ENCODE measurements around the gene FGR.

The FGR gene

DNA sequence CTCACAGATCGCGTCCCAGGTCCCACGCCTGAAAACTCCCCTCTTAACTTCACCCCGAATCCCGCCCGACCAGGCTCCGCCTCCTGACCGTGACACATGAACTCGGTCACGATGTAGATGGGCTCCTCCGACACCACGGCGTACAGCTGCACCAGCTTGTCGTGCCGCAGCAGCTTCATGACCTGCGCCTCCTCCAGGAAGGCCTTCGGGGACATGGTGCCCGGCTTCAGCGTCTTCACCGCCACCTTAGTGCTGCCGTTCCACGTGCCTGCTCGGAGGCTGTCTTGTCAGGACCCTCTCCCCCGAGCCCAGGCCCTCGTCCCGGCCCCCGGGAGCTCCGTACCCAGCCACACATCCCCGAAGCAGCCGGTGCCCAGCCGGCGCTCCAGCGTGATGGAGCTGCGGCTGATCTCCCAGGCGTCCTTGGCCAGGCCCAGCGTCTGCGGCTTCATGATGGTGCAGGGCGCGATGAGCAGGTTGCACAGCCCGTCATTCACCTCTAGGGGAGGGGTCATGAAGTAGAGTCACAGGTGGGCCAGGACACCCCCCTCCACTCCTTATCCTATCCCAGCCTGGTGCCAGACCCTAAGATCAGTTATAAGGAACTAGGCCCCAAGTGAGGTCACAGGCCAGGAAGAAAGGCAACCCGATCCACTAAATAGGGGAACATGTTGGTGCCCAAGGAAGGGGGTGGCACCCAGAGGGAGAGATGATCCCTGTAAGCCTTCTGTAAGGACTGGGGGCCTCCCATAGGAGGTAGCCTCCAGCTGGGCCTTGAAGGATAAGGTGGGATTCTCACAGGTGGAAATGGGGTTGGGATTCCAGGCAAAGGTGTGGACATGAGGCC, 19.4 kb downstream of the FGR start:
- DNase-seq (ENCODE audit: low spot score): no peak

DNA sequence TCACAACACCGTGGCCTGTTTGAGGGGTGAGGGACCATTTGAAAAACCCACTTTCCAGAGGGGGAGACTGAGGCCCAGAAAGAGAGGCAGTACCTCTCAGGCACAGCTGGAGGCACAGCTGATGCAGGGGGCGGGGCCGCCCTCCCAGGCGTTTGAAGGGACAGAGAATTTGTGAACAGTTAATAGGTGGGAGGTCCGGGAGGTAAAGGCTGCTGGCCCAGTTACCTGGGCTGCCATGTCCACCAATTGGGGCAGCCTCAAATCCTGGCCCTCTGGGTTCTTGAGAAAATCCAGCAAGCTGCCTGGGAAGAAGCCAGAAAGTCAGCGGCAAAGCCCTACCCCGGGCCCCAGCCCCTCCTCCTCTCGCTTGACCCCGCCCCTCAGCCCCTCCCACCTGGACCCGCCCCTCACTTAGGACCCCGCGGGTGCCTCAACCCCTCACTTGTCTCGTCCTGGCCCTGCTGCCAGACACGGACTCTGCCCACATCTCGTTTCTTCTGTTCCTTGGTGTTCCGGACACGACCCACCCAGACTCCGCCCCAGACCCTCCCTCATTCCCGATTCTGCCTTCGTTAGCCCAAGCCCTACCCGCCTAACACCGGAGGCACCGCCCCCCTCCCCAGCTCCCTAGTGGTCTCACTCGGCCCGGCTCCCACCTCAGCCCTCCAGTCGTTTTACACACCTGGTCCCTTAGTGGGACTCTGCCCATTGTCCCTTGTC, 20.2 kb downstream of the FGR start:
- DNase-seq (ENCODE audit: low spot score): no peak

DNA sequence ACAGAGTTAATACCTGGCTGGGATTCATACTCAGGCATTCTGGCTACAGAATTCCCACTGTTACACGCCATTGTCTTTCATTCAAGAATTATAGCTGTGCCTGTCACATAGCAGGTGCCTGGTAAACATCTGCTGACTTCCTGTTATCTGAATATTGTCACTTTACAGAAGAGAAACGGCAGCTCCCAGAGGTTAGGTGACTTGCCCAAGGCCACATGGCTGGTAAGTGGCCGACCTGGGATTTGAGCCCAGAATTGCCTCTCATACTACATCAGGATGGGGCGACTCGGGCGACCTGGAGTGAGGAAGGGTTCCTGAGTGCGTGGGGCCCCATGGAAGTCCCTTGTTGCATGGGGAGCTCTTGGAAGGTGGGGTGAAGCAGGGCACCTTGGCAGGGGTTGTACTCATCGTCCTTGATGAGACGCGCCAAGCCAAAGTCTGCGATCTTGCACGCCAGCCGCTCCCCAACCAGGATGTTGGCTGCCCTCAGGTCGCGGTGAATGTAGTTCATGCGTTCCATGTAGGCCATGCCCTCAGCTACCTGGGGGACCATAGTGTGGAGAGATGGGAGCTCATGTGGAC, 20.9 kb downstream of the FGR start:
- DNase-seq (ENCODE audit: low spot score): no peak

DNA sequence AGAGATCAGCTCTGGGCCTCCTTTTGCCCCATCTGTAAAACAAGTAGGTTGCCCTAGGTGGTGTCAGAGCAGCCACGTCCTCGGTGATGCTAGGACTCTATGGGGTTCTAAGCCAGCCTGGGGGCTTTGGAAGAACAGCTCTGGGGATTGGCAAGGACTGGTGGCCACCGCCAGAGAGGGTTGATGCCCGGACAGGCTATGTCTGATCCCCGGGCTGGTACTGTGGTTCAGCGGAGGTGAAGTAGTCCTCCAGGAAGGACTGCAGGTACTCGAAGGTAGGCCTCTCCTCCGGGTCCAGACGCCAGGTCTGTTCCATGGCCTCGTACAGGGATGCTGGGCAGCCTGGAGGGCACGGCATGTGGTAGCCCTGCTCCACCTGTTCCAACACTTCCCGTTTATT, 22.3 kb downstream of the FGR start:
- DNase-seq (ENCODE audit: low spot score): no peak

DNA sequence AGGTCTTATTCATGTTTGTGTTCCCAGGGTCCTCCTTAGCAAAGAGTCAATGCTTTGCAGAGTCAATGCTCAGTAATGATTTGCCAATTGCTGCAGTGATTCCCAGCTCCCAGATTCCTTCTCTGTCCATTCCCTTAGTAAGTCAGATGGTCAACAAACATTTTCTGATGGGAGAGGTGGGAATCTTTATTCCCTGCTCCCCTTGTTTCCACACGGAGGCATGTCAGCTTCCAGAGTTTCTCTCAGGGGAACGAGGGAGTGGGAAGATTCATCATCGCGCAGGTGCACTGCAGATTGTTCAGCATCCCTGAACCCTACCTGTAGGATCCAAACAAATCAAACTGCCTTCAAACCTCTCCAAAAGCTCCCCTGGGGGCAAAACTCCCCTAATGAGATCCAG, 23.5 kb downstream of the FGR start:
- no peak for DNase-seq (ENCODE audit: low spot score)

DNA sequence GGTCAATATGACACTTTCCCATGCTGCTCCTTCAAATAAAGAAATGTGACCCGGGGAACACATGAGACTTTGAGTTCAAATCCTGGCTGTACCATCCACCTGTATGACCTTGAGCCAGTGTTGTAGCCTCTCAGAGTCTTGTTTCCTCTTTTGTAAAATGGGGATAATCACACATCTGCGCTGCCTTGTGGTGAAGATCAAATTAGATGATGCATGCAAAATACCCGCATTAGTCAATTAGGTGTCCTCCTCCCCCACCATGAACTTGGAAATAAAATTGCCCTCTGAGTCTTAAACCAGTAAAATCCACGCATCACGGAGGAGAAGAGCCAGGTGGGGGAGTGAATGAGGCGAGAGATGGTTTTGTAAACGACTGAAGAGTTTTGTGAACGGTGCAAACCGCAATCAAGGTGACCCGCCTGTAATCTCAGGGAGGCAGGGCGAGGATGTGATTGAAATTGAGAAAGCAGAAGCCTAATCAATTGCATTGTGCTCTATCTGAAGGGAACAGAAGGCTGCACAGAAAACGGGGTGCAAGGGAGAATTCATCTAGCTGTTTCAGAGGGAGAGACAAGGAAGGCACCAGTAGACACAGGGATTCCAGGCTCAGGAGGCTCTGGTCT, 25.3 kb downstream of the FGR start:
- DNase-seq (ENCODE audit: low spot score): no peak

DNA sequence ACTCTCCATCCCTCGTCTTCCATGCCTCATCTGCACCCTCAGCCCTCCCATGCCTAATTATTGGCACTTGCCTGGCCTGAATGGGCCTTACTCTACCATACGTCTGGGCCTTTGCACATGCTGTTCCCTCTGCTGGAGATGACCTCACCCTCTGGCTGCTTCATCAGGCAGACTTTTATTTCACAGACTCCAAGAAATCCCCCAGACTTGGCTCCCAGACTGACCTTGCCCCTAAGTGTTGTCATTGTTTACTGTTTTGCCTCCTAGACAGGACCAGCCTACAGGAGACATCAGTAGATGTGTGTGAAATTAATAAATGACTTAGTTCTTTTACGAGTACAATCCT, 25.8 kb downstream of the FGR start:
- no peak for DNase-seq (ENCODE audit: low spot score)

DNA sequence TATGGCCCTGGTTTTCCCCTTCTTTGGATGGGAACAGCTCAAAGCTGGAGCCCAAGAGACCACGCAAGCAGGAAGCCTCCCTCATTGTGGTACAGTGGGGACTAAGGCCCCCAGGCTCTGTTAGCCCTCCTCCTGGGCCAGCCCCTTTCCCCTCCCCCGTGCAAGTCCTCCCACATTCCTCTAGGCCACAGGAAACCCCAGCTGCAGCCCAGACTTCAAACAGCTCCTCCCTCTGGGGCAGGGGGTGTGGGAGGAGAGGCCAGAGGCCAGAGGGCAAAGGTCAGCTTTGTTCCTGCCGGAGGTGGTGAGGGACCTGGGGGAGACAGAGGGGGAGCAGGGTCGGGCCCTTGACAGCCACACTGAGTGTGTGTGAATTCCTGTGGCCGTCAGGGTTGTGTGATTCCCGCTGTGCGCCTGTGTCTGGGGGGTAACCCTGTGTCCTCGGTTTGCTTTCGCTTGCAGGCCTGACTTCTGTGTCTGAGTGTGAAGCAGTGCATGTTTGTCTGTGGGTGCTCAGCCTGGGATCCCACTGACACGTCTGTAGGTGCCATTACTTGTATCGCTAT, 27.7 kb downstream of the FGR start:
- no peak for DNase-seq (ENCODE audit: low spot score)

DNA sequence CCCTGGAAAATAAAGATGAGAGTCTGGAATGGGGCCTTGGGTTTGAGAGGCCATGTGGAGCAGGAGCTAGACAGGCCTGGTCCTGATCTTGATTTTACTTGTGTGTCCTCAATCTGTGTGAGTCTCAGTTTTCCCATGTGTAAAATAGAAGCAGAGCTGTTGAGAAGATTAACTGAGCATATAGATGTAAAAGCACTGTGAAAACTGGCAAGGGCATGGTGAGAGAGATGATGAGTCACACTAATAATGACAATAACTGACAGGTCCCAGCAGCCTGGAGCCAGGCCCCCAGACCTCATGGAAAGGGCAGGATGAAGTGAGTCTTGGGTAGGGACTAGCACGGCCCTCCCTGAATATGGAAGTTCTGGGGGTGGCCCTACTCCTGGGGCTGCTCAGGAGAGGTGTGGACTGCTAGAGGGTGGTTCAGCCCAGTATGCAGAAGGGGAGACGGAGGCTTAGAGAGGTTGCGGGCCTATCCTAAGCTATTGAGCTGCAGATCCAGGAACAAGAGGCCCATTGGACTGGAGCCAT, 28.2 kb downstream of the FGR start:
- DNase-seq (ENCODE audit: low spot score): no peak

DNA sequence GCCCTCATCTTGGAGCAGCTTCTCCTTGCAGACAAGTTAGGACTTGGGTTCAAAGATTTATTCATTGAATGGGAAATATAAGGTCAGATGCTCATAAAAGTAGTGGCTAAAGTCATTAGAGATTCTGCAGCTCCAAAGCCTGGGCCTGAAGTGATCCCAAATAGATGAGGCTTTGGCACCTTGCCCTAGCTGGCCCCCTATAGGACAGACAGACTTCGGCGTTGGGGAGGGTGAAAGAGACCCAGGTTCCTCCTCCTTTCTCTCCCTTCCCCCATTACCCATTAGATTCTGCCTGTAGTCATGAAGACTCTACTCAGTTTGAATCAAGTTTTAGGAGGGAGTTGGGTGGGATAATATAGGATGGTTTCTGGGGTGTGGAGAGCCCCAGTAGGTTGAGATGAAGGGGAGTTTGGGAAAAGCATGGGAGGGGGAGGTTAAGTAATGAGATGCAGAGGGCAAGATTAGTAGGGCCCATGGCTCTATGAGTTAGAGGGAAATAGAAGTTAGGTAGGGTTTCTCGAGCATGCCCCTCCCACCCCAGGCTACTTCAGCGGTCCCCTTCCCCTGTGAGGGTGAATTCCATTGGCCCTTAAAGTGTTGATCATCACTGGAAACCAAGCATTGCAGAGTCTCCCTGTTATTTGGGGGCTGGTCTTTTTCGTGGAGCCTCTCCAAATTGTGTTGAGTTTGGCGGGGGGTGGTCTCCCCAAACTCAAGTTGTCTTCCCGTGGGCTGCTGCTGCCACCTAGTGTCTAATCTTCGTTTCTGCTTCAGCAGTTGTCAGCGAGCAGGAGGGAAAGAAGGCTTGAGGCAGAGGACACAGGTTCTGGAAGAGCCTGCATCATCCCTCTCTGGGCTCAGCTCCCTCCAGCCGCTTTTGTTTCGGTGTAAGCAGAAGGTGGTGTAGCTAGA, 28.9 kb downstream of the FGR start:
- peak; percentile 65 for DNase-seq (ENCODE audit: low spot score)

DNA sequence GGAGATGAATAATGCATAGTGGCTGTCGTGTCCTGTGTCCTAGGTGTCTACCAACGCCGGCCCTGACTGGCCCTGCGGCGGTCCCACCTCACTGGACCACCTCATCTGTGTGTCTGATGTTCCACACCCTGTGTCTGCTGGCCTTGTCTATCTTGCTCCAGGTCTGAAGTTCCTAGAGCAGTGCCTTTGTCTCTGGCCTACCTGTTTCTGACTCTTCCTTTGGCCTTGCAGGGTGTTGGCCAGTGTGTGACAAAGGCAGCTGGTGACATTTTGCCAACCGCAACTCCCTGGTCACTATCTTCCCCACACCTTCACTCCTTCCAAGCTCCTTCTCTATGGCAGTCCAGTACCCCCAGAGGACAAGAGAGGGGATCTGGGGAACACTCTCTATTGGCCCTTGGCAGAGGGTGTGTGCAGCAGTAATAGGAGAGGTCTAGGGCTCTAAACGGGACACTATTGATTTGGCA, 29.7 kb downstream of the FGR start:
- no peak for DNase-seq (ENCODE audit: low spot score)

DNA sequence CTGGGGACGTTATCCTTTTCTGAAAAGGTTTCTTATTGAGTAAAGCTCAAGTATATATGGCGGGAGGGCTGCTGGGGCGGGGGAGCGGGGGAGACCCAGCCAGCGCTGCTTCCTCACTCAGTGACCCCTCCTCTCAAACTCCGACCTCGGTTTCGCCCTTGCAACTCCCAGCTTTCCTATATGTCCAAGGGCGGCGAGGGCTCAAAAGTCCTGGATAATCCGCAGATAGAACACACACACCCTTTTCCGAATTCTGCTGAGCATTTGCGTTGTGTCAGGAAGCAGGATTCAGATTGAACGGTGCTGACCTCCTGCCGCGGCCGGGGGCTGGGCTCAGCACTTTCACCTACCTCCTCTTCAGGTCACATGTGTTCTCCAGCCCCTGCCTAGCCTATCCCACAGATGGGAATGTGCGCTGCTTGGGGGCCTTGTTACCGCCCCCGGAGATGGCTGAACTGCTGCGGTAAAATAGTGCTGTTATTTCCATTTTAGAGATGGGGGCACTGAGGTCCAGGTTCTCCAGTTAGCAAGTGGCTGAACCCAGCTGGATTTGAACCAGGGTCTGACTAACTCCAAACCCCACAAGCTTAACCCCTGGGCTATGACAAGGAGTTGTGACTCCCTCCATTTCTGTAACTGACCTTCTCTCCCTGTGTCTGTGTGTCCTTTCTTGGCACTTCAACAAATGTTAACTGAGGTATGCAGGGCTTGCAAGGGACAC, 30.2 kb downstream of the FGR start:
- no peak for DNase-seq (ENCODE audit: low spot score)

DNA sequence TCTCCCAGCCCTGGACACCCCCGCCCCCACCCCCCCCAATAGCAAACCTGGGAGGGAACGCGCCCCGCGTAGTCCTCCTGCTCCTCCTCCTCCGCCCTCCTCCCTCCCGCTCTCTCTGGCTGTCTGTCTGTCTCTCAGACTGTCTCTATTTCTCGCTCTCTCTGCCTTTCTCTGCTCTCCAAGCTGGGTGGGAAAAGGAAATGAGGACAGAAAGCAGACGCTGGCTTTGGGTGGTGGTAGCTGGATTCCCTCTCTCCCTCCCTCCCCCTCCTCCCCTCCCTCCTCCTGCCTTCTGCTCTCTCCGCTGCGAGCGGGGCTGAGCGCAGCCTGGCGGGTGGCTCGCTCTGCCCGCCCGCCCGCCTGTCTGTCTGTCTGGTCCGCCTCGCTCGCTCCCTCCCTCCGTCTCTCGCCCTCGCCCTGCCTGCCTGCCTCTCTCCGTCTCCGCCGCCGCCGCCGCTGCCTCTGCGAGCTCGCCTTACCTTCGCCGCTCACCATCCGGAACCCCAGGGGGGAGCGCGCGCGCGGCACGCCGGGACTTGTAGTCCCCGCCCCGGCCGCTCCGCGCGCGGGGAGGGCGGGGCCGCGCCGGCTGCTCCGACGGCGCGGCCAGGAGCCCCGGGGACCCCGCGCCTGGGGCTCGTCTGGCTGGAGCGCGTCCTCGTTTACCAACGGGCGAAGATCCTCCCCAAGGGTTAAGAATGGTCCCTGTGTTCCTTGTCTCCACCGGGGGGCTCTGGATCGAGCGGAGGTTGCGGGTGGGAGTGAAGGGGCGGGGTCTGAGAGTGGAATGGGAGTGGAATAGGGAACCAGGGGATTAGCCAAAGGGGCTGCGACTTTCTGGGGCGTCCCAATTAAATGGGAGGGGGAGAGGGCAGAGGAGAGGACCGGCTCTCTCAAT, 31.1 kb downstream of the FGR start, which contains the start of gene AHDC1:
Gene AHDC1, minus strand, starts transcription at position 464 of the 898 bp plus-strand sequence. CDS start 52,029 bp downstream, outside the sequence.
- peak; percentile 84 for DNase-seq (ENCODE audit: low spot score)

DNA sequence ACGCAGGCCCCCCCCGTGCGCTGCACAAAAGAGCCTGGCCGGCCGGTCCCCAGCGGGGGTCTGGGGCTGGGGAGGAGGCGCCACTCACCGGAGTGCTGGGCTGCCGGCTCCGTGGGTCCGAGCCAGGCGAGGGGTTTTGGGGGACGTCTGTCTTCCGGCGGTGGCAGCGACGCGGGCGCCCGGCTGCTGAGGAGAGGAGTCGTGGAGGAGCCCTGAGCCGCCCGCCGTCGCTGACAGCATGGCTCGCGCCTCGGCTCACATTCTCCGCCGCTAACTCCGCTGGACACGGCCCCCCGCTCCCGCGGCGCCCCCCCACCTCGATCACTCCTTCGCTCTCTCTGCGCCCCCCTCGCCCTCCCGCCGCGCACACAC, 31.7 kb downstream of the FGR start:
- no peak for DNase-seq (ENCODE audit: low spot score)

DNA sequence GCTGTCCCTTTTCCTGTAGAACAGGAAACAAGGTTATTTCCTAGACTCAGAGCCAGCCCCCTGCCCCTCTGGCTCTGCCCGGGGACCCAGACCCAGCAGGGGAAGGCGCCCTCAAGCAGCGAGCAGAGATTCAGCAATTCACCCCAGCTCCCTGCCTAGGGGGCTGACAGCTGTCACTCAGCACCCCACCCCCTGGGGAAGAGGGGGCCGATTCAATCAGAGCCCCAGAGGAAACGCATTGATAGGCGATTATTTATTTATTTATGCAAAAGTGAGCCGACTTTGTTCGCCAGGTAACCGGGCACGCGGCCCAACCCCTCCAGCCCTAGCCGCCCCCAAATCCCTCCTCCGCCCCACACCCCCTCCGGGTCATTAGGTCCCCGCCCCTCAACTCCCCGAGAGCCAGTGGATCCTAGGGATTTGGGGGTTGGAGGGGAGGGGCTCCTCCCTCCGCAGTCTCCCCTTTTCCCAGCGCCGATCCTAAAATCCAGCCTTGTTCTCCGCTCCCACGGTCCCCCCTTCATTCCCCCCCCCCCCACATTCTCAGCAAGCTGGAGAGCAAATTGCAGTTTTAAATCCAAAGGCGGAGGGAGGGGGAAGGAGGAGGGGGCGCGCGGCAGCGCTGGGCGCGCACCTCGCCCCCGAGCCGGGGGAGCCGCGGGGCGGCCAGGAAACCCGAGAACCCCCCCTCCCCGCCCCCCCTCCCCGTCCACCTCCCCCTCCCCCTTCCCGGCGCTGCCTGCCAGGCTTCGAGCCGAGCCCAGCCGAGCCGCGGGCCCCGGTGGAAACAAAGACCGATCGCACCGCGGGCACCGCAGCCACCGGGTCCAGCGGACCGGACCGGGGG, 32.3 kb downstream of the FGR start:
- DNase-seq (ENCODE audit: low spot score): no peak

DNA sequence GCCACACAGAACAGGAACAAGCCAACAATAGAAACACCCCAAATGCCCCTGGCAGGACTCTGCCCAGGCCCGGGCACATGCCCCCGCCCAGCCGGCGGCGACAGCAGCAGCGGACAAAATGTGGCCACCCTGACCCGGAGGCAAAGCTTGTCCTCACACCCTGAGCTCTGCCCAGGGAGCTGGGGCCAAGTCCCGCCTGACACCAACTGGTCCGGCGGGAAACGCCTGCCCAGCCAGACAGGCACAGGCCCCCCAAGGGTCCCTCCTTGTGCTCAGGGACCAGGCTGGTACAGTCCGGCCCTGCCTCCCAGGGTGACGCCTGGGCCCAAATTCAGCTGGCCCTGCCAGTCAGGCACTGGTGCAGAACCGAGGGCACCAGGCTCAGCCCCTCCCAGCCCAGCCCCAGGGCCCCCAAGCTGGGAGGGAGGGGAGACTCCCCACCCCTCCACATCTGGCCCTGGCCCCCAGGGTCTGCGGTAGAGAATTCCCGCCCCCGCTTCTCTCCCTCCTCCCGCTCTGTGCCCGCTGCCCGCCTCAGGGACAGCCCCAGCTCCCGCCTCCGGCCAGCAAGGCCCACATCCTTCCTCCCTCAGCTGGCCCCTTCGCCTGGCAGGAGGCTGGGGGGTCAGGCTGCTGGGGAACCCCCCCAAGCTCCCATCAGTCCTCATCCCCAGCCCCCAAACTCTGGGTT, 33.1 kb downstream of the FGR start:
- no peak for DNase-seq (ENCODE audit: low spot score)

DNA sequence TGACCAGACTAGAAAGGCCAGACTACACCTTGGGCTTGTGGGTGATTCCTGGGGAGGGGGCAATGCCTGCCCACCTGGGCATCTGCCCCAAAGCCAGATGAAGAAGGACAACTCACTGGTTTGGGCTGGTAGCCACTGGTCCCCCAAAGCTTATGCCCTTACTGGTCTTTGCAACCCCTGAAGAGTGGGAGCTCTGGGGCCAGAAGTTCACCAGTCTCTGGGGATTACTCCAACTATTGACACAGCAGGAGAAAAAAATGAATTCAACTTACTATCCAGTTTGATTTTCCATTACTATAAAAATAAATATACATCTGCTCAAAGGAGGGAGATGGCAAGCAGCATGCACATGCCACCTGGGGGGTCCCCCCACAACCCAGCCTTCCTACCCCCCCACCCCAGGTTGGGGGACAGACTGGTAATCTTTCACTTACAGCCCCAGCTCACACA, 33.6 kb downstream of the FGR start:
- no peak for DNase-seq (ENCODE audit: low spot score)

Measured in hematopoietic multipotent progenitor cell treated with erythropoietin and hydrocortisone succinate and interleukin-3 and kit ligand, for 17 days (in vitro differentiated cells).